B cell (primary cell): Measurements from ENCODE around the gene ZBTB3.

ENCODE experiments used
- EZH2 ChIP-seq: IDR thresholded peaks from 2 replicates; pipeline ENCODE4 v1.6.1; 2012; ENCODE audit warnings: borderline replicate concordance, low read depth, mild to moderate bottlenecking, moderate library complexity, low read length; ENCODE audit not compliant: insufficient read depth, poor library complexity, severe bottlenecking
- TF ChIP-seq, protein P1 (sequence below): fragments of 200-600 bp; IDR thresholded peaks from one replicate; pipeline ENCODE4 v1.8.0; 2022; ENCODE audit warnings: antibody characterized with exemption, mild to moderate bottlenecking

DNA sequence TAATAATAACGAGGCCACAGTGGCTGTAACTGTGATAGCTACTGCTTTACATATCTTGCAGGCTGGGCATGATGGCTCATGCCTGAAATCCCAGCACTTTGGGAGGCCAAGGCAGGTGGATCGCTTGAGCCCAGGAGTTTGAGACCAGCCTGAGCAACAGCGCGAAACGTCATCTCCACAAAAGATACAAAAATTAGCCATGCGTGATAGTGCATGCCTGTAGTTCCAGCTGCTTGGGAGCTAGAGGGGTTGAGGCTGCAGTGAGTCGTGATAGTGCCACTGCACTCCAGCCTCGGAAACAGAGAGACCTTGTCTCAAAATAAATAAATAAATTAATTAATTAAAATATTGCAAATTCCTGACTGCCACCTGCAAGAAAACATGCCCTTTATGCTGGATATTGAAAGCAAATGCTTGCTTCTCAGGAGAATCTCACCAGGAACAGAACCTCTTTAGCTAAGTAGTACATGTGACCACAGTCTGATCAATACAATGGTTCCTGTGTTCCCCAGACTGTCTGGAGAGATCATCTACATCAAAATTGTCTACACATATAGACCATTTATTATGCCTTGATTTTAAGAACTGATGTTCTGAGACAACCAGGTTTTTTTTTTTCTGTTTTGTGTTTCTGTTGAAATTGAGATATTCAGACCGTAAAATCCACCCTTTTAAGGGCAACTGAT, 6.3 kb downstream of the ZBTB3 start:
- TF ChIP-seq, protein P1, sequence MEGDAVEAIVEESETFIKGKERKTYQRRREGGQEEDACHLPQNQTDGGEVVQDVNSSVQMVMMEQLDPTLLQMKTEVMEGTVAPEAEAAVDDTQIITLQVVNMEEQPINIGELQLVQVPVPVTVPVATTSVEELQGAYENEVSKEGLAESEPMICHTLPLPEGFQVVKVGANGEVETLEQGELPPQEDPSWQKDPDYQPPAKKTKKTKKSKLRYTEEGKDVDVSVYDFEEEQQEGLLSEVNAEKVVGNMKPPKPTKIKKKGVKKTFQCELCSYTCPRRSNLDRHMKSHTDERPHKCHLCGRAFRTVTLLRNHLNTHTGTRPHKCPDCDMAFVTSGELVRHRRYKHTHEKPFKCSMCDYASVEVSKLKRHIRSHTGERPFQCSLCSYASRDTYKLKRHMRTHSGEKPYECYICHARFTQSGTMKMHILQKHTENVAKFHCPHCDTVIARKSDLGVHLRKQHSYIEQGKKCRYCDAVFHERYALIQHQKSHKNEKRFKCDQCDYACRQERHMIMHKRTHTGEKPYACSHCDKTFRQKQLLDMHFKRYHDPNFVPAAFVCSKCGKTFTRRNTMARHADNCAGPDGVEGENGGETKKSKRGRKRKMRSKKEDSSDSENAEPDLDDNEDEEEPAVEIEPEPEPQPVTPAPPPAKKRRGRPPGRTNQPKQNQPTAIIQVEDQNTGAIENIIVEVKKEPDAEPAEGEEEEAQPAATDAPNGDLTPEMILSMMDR: no peak
- no peak for TF ChIP-seq EZH2
